ENCODE measurements around the gene PLXDC2.

GRCh38 chr10:20240643-20241042 is 424.4 kb downstream of the PLXDC2 start:
- TF ChIP-seq BHLHE40 (IDR thresholded peaks at IDR 0.05; ENCODE audit: borderline replicate concordance) = no peak
- TF ChIP-seq FOXM1 (IDR thresholded peaks at IDR 0.05; ENCODE audit: borderline replicate concordance) = no peak
- no peak for TF ChIP-seq TARDBP (IDR thresholded peaks at IDR 0.05)
- TF ChIP-seq SUZ12 (IDR thresholded peaks at IDR 0.05) = no peak
- no peak for TF ChIP-seq NFRKB (IDR thresholded peaks at IDR 0.05)
- TF ChIP-seq FOXK2 (IDR thresholded peaks at IDR 0.05) = no peak
- no peak for TF ChIP-seq SP1 (IDR thresholded peaks at IDR 0.05)
- TF ChIP-seq FOXA1 (IDR thresholded peaks at IDR 0.05) = no peak
